ENCODE measurements around the gene DISC1.

DISC1 gene

GRCh38 chr1:231596337-231596791 is 30.2 kb upstream of the DISC1 start:
- Histone ChIP-seq H3K27me3 (ENCODE audit: low read length) (no peaks in the 10 kb centered on the region), H3K4me3 (ENCODE audit: insufficient read depth, low read length, poor library complexity, severe bottlenecking) (no peak overlapping the region), H3K27ac (ENCODE audit: low read depth, low read length) (no peak overlapping the region), H2AFZ (ENCODE audit: low read depth, low read length, severe bottlenecking) (no peak overlapping the region), H3K9me3 (ENCODE audit: insufficient read depth, low read length) (no peaks in the 10 kb centered on the region), H4K20me1 (ENCODE audit: low read depth, low read length) (no peaks in the 10 kb centered on the region), H3K9ac (ENCODE audit: low read length) (no peak overlapping the region), H3F3A (ENCODE audit: insufficient read depth) (no peaks in the 10 kb centered on the region), H3K36me3 (ENCODE audit: low read length) (no peaks in the 10 kb centered on the region), H3K4me2 (ENCODE audit: low read depth, low read length, poor library complexity, severe bottlenecking) (no peak overlapping the region), H3K9me2 (replicated peaks; ENCODE audit: insufficient read depth, low read length) (no peaks in the 10 kb centered on the region), H3K79me2 (ENCODE audit: insufficient read depth, low read length) (no peaks in the 10 kb centered on the region)
- TF ChIP-seq CTCF (IDR thresholded peaks at IDR 0.05; ENCODE audit: insufficient read depth, low read length, poor library complexity, severe bottlenecking) (no peak), EZH2phosphoT487 (conservative IDR thresholded peaks at IDR 0.05; ENCODE audit: low read length) (no peak)

GRCh38 chr1:231597971-231598370 is 28.6 kb upstream of the DISC1 start:
- Histone ChIP-seq H3K36me3 (ENCODE audit: low read length) (no peaks in the 10 kb centered on the region), H3F3A (ENCODE audit: insufficient read depth) (no peaks in the 10 kb centered on the region), H3K9me2 (replicated peaks; ENCODE audit: insufficient read depth, low read length) (no peaks in the 10 kb centered on the region), H3K4me3 (ENCODE audit: insufficient read depth, low read length, poor library complexity, severe bottlenecking) (no peak overlapping the region), H3K9me3 (ENCODE audit: insufficient read depth, low read length) (no peaks in the 10 kb centered on the region), H4K20me1 (ENCODE audit: low read depth, low read length) (no peaks in the 10 kb centered on the region), H3K27me3 (ENCODE audit: low read length) (no peaks in the 10 kb centered on the region), H3K79me2 (ENCODE audit: insufficient read depth, low read length) (no peaks in the 10 kb centered on the region), H3K9ac (ENCODE audit: low read length) (no peak overlapping the region), H3K27ac (ENCODE audit: low read depth, low read length) (no peak overlapping the region), H3K4me2 (ENCODE audit: low read depth, low read length, poor library complexity, severe bottlenecking) (no peak overlapping the region), H2AFZ (ENCODE audit: low read depth, low read length, severe bottlenecking) (no peak overlapping the region)
- TF ChIP-seq CTCF (IDR thresholded peaks at IDR 0.05; ENCODE audit: insufficient read depth, low read length, poor library complexity, severe bottlenecking): no peak
- TF ChIP-seq EZH2phosphoT487 (conservative IDR thresholded peaks at IDR 0.05; ENCODE audit: low read length): no peak

GRCh38 chr1:231600458-231600976 is 26.1 kb upstream of the DISC1 start:
- no peaks in the 10 kb centered on the region for H3F3A ChIP-seq (ENCODE audit: insufficient read depth)
- H3K4me2 ChIP-seq (ENCODE audit: low read depth, low read length, poor library complexity, severe bottlenecking): no peak overlapping the region
- H3K79me2 ChIP-seq (ENCODE audit: insufficient read depth, low read length): no peaks in the 10 kb centered on the region
- H3K9ac ChIP-seq (ENCODE audit: low read length): no peak overlapping the region
- TF ChIP-seq CTCF (IDR thresholded peaks at IDR 0.05; ENCODE audit: insufficient read depth, low read length, poor library complexity, severe bottlenecking) (no peak), EZH2phosphoT487 (conservative IDR thresholded peaks at IDR 0.05; ENCODE audit: low read length) (no peak)
- no peaks in the 10 kb centered on the region for H4K20me1 ChIP-seq (ENCODE audit: low read depth, low read length)
- H3K36me3 ChIP-seq (ENCODE audit: low read length): no peaks in the 10 kb centered on the region
- H3K27me3 ChIP-seq (ENCODE audit: low read length): no peaks in the 10 kb centered on the region
- H3K27ac ChIP-seq (ENCODE audit: low read depth, low read length): no peak overlapping the region
- H3K9me2 ChIP-seq (replicated peaks; ENCODE audit: insufficient read depth, low read length): no peaks in the 10 kb centered on the region
- no peaks in the 10 kb centered on the region for H3K9me3 ChIP-seq (ENCODE audit: insufficient read depth, low read length)
- no peak overlapping the region for H2AFZ ChIP-seq (ENCODE audit: low read depth, low read length, severe bottlenecking)
- no peak overlapping the region for H3K4me3 ChIP-seq (ENCODE audit: insufficient read depth, low read length, poor library complexity, severe bottlenecking)
